ENCODE data around the gene UBE2QL1. TPM values are rescaled to one million over a fixed set of nuclear protein-coding genes. Genes with fewer than 3 reads are reported as not detected.

The UBE2QL1 gene
- total RNA-seq, 1 experiment from 2014 or later: 0.11 TPM

DNA sequence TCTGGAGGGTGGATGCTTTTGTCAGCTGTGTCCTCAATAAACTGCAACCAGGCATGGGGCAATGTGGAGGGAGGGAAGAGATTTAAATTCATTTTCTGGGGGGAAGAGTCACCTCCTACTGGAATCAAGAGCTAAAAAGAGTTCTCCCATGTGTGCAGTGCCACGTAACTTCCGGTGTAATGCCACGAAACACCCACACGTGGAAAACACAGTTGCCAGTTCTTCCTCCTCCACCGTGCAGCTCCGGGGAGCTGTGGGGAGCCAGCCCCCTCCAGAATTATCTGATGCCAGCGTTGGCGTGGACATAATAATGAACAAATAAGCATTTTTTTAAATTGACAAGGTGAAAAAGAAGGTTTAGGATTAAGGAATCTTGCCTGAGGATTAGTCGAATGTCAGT, 38.2 kb upstream of the UBE2QL1 start:
- Histone ChIP-seq H3K27me3 (ENCODE audit: insufficient read depth, low read length) (no peaks in the 10 kb centered on the region), H3K79me2 (ENCODE audit: insufficient read depth, low read length) (no peaks in the 10 kb centered on the region), H3K23ac (ENCODE audit: insufficient read length, low read depth, low read length) (no peak overlapping the region), H3K9me3 (ENCODE audit: control insufficient read depth, low read depth, low read length) (no peaks in the 10 kb centered on the region), H3K14ac (ENCODE audit: insufficient read depth, low read length) (no peak overlapping the region), H2BK5ac (ENCODE audit: insufficient read length, low read length) (no peak overlapping the region), H4K20me1 (ENCODE audit: control insufficient read depth, insufficient read depth, insufficient read length) (no peaks in the 10 kb centered on the region), H2AFZ (ENCODE audit: low read length) (no peak overlapping the region), H3K4ac (ENCODE audit: low read depth, low read length) (no peak overlapping the region), H3K56ac (ENCODE audit: insufficient read length, low read depth, low read length) (no peak overlapping the region), H3K18ac (ENCODE audit: insufficient read length, low read depth, low read length) (no peak overlapping the region), H3T11ph (ENCODE audit: low read length) (no peak overlapping the region), H3K4me2 (ENCODE audit: insufficient read depth, insufficient read length, low read length) (no peak overlapping the region), H3K4me1 (ENCODE audit: insufficient read depth, low read length) (no peaks in the 10 kb centered on the region), H3K27ac (ENCODE audit: insufficient read length, low read depth, low read length) (no peak overlapping the region), H4K5ac (ENCODE audit: insufficient read length, low read depth, low read length) (no peak overlapping the region), H4K91ac (ENCODE audit: insufficient read length, low read depth, low read length) (no peak overlapping the region), H3K9ac (ENCODE audit: extremely low read depth, insufficient read length, low read length) (no peak overlapping the region), H2BK120ac (ENCODE audit: low read depth, low read length, poor library complexity, severe bottlenecking) (no peak overlapping the region), H2BK15ac (ENCODE audit: low read depth, low read length) (no peak overlapping the region), H2BK20ac (ENCODE audit: low read depth, low read length, poor library complexity, severe bottlenecking) (no peak overlapping the region), H4K8ac (replicated peaks; ENCODE audit: insufficient read length, low read depth, low read length) (no peak overlapping the region), H2BK12ac (ENCODE audit: insufficient read length, low read depth, low read length) (no peak overlapping the region), H3K23me2 (ENCODE audit: insufficient read length, low read depth, low read length, poor library complexity, severe bottlenecking) (no peaks in the 10 kb centered on the region), H2AK5ac (ENCODE audit: insufficient read length, low read length) (no peak overlapping the region), H3K79me1 (ENCODE audit: insufficient read depth, low read depth, low read length, poor library complexity, severe bottlenecking) (no peaks in the 10 kb centered on the region)
- TF ChIP-seq, protein P1, sequence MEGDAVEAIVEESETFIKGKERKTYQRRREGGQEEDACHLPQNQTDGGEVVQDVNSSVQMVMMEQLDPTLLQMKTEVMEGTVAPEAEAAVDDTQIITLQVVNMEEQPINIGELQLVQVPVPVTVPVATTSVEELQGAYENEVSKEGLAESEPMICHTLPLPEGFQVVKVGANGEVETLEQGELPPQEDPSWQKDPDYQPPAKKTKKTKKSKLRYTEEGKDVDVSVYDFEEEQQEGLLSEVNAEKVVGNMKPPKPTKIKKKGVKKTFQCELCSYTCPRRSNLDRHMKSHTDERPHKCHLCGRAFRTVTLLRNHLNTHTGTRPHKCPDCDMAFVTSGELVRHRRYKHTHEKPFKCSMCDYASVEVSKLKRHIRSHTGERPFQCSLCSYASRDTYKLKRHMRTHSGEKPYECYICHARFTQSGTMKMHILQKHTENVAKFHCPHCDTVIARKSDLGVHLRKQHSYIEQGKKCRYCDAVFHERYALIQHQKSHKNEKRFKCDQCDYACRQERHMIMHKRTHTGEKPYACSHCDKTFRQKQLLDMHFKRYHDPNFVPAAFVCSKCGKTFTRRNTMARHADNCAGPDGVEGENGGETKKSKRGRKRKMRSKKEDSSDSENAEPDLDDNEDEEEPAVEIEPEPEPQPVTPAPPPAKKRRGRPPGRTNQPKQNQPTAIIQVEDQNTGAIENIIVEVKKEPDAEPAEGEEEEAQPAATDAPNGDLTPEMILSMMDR (conservative IDR thresholded peaks at IDR 0.05): no peak
- H3K9me3 Mint-ChIP-seq: peaks cover 0 to 3% of the 10 kb centered on the region in 2 experiments; a peak in 1 of 5 replicates
- H3K27ac Mint-ChIP-seq: no peak overlapping the region
- WGBS (ENCODE audit: extremely low coverage, insufficient read length, low lambda C conversion rate): no CpG with 5 or more reads among the region's 9 CpGs
- no peak overlapping the region for H3K4me3 Mint-ChIP-seq
- H3K4me1 Mint-ChIP-seq: peaks cover 4 to 9% of the 10 kb centered on the region in 2 experiments; a peak in 3 of 4 replicates
- peaks cover 10% of the 10 kb centered on the region for H3K27me3 Mint-ChIP-seq (ENCODE audit: low read depth)
- H3K36me3 Mint-ChIP-seq (ENCODE audit: insufficient read depth in 1 of 3, low read depth in 3 of 3): no peaks in the 10 kb centered on the region; a peak in 1 of 7 replicates
- DNase-seq: no peak
